ENCODE measurements around the gene WASHC2A. TPM values are rescaled to one million over a fixed set of nuclear protein-coding genes. Genes with fewer than 3 reads are reported as not detected.
"Not testable (repeated sequence)": the region's sequence is repeated elsewhere in the genome, so short reads cannot be mapped to it uniquely, and the experiment has no call there.

Gene WASHC2A
- total RNA-seq, 2 experiments from 2014 or later = 17.5 to 36.7 TPM

DNA sequence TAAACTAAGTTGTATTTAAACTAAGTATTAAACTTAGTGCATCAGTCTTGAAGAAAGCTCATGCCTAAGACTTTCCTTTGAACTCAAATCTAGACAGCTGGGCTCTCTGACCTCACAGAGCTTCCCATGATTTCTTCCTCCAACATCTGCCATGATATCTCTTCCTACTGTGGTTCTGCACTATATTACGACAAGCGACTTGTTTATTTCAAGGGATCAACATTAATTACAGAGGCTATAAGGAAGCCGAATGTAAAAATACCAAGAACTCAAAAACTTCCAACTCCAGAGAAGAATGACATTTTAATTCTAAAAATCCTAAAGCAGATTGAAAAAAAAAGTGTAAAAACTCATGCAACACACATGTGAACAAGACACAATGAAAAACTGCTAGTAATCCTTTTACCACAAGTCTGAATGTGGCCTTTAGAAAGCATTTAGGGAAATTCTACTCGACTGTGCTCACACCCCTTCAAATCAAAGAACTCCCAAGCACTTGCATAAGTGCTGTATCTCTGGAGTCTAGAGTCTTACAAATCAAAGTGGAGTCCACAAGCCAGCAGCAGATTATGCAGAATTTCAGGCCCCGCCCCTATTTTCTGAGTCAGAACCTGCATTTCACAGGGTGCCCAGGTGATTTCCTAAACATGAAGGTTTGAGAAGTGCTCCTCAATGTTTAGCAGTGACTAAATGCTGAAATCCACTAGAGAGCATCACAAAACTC is 22.7 kb upstream of the WASHC2A start:
- Histone ChIP-seq H2AFZ (ENCODE audit: low read length) (no peak overlapping the region), H3K79me2 (ENCODE audit: insufficient read depth, low read depth, low read length) (no peaks in the 10 kb centered on the region), H4K20me1 (ENCODE audit: insufficient read depth, low read length) (no peaks in the 10 kb centered on the region), H3K4me3 (ENCODE audit: low read depth, low read length, poor library complexity, severe bottlenecking) (no peak overlapping the region), H3K27ac (ENCODE audit: low read depth, low read length, poor library complexity, severe bottlenecking) (no peak overlapping the region), H3K9me2 (ENCODE audit: insufficient read depth, low read length) (no peaks in the 10 kb centered on the region), H3K4me2 (ENCODE audit: low read length) (no peak overlapping the region), H3K4me1 (ENCODE audit: insufficient read depth, low read length, poor library complexity, severe bottlenecking) (no peaks in the 10 kb centered on the region), H3K9me3 (ENCODE audit: low read length) (no peaks in the 10 kb centered on the region), H3K36me3 (ENCODE audit: insufficient read depth, low read length) (no peaks in the 10 kb centered on the region)
- no TSS peak for BruUV-seq (replicated peaks)
- intact Hi-C loops (cut with micrococcal nuclease; ENCODE audit: unreplicated experiment) = no loop called here
- TF ChIP-seq EZH2phosphoT487 (IDR thresholded peaks at IDR 0.05; ENCODE audit: borderline replicate concordance, low read depth, low read length) = no peak
- TF ChIP-seq, protein P1, sequence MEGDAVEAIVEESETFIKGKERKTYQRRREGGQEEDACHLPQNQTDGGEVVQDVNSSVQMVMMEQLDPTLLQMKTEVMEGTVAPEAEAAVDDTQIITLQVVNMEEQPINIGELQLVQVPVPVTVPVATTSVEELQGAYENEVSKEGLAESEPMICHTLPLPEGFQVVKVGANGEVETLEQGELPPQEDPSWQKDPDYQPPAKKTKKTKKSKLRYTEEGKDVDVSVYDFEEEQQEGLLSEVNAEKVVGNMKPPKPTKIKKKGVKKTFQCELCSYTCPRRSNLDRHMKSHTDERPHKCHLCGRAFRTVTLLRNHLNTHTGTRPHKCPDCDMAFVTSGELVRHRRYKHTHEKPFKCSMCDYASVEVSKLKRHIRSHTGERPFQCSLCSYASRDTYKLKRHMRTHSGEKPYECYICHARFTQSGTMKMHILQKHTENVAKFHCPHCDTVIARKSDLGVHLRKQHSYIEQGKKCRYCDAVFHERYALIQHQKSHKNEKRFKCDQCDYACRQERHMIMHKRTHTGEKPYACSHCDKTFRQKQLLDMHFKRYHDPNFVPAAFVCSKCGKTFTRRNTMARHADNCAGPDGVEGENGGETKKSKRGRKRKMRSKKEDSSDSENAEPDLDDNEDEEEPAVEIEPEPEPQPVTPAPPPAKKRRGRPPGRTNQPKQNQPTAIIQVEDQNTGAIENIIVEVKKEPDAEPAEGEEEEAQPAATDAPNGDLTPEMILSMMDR (conservative IDR thresholded peaks at IDR 0.05; ENCODE audit: low read length) = no peak
- ChIA-PET POLR2A (no interaction called here), CTCF (ENCODE audit: unreplicated experiment) (no interaction called here)
- no peak for DNase-seq (ENCODE audit: low spot score)

GRCh38 chr10:50046457-50046856 is 21.3 kb upstream of the WASHC2A start:
- H3K36me3 ChIP-seq (ENCODE audit: insufficient read depth, low read length); intact Hi-C loops (cut with micrococcal nuclease; ENCODE audit: unreplicated experiment); BruUV-seq (replicated peaks); H3K4me2 ChIP-seq (ENCODE audit: low read length); H3K4me1 ChIP-seq (ENCODE audit: insufficient read depth, low read length, poor library complexity, severe bottlenecking); H3K27ac ChIP-seq (ENCODE audit: low read depth, low read length, poor library complexity, severe bottlenecking); DNase-seq (ENCODE audit: low spot score); H4K20me1 ChIP-seq (ENCODE audit: insufficient read depth, low read length); H3K9me3 ChIP-seq (ENCODE audit: low read length); H3K79me2 ChIP-seq (ENCODE audit: insufficient read depth, low read depth, low read length); H3K9me2 ChIP-seq (ENCODE audit: insufficient read depth, low read length); CTCF ChIA-PET (ENCODE audit: unreplicated experiment); H3K4me3 ChIP-seq (ENCODE audit: low read depth, low read length, poor library complexity, severe bottlenecking); H2AFZ ChIP-seq (ENCODE audit: low read length): not testable (repeated sequence)
- POLR2A ChIA-PET = interaction anchor here (0.6 kb wide), 2 partner anchors 21 to 449 kb away, joined by 3 to 4 read pairs; no protein-coding TSS in a partner anchor

DNA sequence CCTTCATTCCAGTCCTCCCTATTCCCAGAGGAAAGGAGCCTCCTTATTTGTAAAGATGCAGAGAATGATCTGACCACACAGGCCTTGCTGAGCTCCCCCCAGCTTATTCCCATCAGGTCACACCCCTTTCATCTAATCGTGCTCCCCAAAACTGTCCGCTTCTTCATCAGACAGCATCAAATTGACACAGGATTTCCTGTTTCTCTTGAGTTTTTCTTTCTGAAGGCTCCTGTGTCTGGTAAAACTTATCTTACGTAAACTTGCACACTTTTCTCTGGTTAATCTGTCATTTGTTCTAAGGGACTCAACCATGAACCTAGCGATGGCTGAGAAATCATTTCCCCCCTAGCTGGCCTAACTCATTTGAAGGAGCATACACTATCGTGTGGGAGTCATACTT is 20.2 kb upstream of the WASHC2A start:
- H3K27ac ChIP-seq (ENCODE audit: low read depth, low read length, poor library complexity, severe bottlenecking); H3K36me3 ChIP-seq (ENCODE audit: insufficient read depth, low read length); H3K4me1 ChIP-seq (ENCODE audit: insufficient read depth, low read length, poor library complexity, severe bottlenecking); CTCF ChIA-PET (ENCODE audit: unreplicated experiment); POLR2A ChIA-PET; DNase-seq (ENCODE audit: low spot score); H3K9me2 ChIP-seq (ENCODE audit: insufficient read depth, low read length); H3K79me2 ChIP-seq (ENCODE audit: insufficient read depth, low read depth, low read length); H4K20me1 ChIP-seq (ENCODE audit: insufficient read depth, low read length); H3K4me2 ChIP-seq (ENCODE audit: low read length); H3K4me3 ChIP-seq (ENCODE audit: low read depth, low read length, poor library complexity, severe bottlenecking); BruUV-seq (replicated peaks); H2AFZ ChIP-seq (ENCODE audit: low read length); H3K9me3 ChIP-seq (ENCODE audit: low read length); intact Hi-C loops (cut with micrococcal nuclease; ENCODE audit: unreplicated experiment): not testable (repeated sequence)

DNA sequence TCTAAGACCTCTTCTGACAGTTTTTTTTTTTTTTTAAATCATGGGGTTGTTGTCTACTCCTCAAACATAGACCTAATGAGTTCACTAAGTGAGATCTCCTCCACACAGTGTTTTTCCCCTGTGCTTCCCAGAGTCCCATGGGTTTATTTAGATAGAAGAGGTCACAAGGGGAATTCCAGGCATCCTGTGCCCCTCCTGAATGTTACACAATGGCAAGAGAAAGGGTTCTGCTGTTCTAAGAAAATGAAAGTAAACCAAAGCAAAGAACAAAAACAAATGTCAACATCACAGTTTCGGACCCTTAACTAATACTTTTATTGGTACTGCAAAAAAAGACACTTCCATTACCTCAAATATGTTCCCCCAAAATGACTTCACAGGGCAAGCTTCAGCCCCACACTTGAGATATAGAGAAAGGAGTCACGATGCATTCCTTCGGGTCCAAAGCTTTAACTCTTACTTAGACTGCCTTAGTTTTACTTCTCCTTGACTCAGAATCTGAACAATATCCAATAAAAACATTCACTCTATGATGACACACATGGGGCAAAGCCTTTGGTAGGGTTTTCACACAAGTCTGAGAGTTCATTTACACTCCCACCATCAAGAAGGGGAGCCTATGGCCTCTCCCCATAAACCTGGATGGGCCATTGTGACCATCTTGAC is 15.6 kb upstream of the WASHC2A start:
- H3K4me1 ChIP-seq (ENCODE audit: insufficient read depth, low read length, poor library complexity, severe bottlenecking); H2AFZ ChIP-seq (ENCODE audit: low read length); H3K4me3 ChIP-seq (ENCODE audit: low read depth, low read length, poor library complexity, severe bottlenecking); DNase-seq (ENCODE audit: low spot score); POLR2A ChIA-PET; BruUV-seq (replicated peaks); H3K27ac ChIP-seq (ENCODE audit: low read depth, low read length, poor library complexity, severe bottlenecking); H3K4me2 ChIP-seq (ENCODE audit: low read length); H3K9me2 ChIP-seq (ENCODE audit: insufficient read depth, low read length); H4K20me1 ChIP-seq (ENCODE audit: insufficient read depth, low read length); H3K79me2 ChIP-seq (ENCODE audit: insufficient read depth, low read depth, low read length); H3K36me3 ChIP-seq (ENCODE audit: insufficient read depth, low read length); H3K9me3 ChIP-seq (ENCODE audit: low read length); CTCF ChIA-PET (ENCODE audit: unreplicated experiment); intact Hi-C loops (cut with micrococcal nuclease; ENCODE audit: unreplicated experiment): not testable (repeated sequence)

- H3K79me2 ChIP-seq (ENCODE audit: insufficient read depth, low read depth, low read length); H3K27ac ChIP-seq (ENCODE audit: low read depth, low read length, poor library complexity, severe bottlenecking); intact Hi-C loops (cut with micrococcal nuclease; ENCODE audit: unreplicated experiment); H3K36me3 ChIP-seq (ENCODE audit: insufficient read depth, low read length); H2AFZ ChIP-seq (ENCODE audit: low read length); DNase-seq (ENCODE audit: low spot score); H3K4me1 ChIP-seq (ENCODE audit: insufficient read depth, low read length, poor library complexity, severe bottlenecking); BruUV-seq (replicated peaks); H3K4me3 ChIP-seq (ENCODE audit: low read depth, low read length, poor library complexity, severe bottlenecking); H3K9me2 ChIP-seq (ENCODE audit: insufficient read depth, low read length); CTCF ChIA-PET (ENCODE audit: unreplicated experiment); H3K4me2 ChIP-seq (ENCODE audit: low read length); POLR2A ChIA-PET; H3K9me3 ChIP-seq (ENCODE audit: low read length); H4K20me1 ChIP-seq (ENCODE audit: insufficient read depth, low read length): not testable (repeated sequence)
Measured at GRCh38 chr10:50052778-50053376, 14.9 kb upstream of the WASHC2A start.
